Omental fat pad (tissue), 4 donors: ENCODE measurements around the gene SPACA7. TPM values are rescaled to one million over a fixed set of nuclear protein-coding genes. Genes with fewer than 3 reads are reported as not detected.

Experiments
- ATAC-seq: fragments of 150-250 bp; one replicate; pipeline ENCODE4 v1.9.1; 2016; ENCODE audit warnings: mild to moderate bottlenecking, moderate library complexity; ENCODE audit not compliant: low FRiP score
- DNase-seq: peaks from one replicate; pipeline ENCODE4 v3.0.0-alpha.2; 2019; ENCODE audit warnings: low spot score
- total RNA-seq, 4 donors: library from RNA; depleted of rRNA; stranded (reverse); fragments of >200 nt; gene quantifications; one replicate each; pipeline ENCODE4 v1.1.0, GENCODE V29; 2016
- TF ChIP-seq, protein P1 (sequence below), 3 donors: fragments of 450-650 bp; IDR thresholded peaks; one replicate each; pipeline ENCODE4 v1.5.1; 2016 to 2017; ENCODE audit warnings: antibody characterized with exemption in 3 of 3, mild to moderate bottlenecking in 3 of 3, moderate library complexity in 2 of 3

Gene SPACA7
- total RNA-seq, 4 donors from 2014 or later: not detected

DNA sequence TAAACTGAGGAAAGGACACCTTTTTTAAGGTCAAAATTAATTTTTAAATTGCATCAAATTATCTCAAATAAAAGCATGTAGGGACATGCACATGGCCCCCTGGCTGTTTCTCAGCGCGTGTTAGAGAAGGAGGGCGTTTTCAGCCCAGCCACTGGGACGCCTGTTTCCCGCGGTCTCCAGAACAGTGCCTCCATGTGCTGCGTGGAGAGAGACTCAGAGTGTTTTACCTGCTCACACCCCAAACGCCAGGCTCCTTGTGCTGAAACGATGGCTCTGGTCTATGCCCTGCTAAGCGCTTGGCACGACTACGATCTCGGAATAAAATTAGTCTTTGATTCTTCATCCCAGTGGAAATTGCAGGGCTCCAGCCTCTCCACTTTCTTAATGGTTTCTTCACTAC, 20.0 kb upstream of the SPACA7 start:
- DNase-seq (no peak), ATAC-seq (no peak)
- TF ChIP-seq, protein P1, sequence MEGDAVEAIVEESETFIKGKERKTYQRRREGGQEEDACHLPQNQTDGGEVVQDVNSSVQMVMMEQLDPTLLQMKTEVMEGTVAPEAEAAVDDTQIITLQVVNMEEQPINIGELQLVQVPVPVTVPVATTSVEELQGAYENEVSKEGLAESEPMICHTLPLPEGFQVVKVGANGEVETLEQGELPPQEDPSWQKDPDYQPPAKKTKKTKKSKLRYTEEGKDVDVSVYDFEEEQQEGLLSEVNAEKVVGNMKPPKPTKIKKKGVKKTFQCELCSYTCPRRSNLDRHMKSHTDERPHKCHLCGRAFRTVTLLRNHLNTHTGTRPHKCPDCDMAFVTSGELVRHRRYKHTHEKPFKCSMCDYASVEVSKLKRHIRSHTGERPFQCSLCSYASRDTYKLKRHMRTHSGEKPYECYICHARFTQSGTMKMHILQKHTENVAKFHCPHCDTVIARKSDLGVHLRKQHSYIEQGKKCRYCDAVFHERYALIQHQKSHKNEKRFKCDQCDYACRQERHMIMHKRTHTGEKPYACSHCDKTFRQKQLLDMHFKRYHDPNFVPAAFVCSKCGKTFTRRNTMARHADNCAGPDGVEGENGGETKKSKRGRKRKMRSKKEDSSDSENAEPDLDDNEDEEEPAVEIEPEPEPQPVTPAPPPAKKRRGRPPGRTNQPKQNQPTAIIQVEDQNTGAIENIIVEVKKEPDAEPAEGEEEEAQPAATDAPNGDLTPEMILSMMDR (IDR thresholded peaks at IDR 0.05): no peak

- DNase-seq (no peak), ATAC-seq (no peak)
- TF ChIP-seq, protein P1 (IDR thresholded peaks at IDR 0.05): no peak
These were observed 18.0 kb upstream of the SPACA7 start for GRCh38 chr13:112358156-112358555.

DNA sequence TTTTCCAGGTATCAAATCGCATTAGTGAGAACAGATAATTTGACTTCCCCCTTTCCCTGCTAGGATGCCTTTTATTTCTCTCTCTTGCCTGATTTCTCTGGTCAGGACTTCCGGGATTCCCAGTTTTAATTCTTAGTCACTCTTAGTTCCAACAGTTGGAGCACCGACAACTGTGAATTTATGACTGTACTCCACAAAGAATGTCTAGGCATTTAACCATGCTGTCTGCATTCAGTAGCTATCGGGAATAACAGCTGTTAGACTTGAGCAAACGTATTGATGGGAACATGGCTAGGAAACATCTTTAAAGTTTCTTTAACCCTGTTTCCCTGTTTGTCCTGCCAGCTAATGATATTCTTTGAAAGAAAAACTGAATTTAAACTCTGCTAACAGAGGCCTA, 14.1 kb upstream of the SPACA7 start:
- TF ChIP-seq, protein P1 (IDR thresholded peaks at IDR 0.05): no peak
- DNase-seq (no peak), ATAC-seq (no peak)

DNA sequence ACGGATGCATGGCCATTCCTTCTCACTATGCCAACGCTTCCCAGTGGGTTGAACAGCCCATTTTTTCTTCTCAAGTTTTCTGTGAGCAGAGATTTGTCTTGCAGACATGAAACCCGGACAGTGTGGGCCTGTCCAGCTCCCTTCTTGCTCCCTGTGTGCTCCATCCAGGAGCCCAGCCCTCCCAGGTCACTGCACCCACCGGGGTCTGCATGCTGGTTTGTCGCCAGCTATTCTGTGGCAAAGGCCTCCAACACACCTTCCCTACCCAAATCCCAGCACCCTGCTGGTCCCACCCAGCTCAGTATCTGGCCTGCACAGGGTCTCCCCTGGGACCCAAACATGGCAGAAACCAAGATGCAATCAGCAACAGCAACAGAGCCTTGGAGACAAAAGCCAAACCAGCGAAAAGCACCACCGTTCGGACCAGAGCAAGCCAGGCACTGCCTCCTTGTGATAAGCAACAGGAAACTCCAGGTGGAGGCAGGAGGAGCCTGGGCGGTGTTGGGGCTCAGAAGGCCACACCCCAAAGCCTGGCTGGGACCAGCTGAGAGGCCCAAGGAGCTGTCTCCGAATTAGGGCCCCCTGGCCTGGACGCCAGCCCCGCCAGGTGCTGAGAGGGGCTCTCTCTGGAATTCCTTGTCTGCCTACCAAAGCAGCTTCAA, 12.2 kb upstream of the SPACA7 start:
- ATAC-seq: no peak
- DNase-seq: no peak
- TF ChIP-seq, protein P1 (IDR thresholded peaks at IDR 0.05): no peak

DNA sequence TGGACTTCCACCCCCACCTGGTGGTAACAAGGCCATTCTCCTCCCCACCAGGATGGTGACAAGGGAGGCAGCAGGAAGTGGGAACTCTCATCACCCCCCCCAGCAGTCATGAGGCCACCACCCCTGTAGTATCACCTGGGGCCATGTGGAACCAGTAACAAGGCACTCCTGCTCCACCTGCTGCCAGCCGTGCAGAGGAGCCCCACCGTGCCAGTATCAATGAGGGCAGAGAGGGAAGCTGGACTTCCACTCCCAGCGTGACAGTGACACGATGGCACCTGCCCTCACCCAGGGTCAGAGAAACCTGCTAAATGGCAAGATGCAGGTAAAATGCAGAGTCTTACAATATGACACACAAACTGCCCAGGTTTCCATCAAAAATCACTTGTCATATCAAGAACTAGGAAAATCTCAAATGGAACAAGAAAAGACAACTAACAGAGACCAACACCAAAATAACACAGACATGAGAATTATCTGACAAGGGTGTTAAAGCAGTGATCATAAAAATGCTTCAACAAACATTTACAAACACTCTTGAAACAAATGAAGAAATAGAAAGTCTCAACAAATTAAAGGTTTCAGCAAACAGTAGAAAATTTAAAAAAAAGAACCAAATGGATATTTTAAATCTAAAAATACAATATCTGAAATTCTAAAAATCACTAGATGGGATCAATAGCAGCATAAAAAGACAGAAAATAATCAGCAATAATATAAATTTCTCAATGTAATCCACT, 9.1 kb upstream of the SPACA7 start:
- TF ChIP-seq, protein P1 (IDR thresholded peaks at IDR 0.05): no peak
- no peak for ATAC-seq
- no peak for DNase-seq

DNA sequence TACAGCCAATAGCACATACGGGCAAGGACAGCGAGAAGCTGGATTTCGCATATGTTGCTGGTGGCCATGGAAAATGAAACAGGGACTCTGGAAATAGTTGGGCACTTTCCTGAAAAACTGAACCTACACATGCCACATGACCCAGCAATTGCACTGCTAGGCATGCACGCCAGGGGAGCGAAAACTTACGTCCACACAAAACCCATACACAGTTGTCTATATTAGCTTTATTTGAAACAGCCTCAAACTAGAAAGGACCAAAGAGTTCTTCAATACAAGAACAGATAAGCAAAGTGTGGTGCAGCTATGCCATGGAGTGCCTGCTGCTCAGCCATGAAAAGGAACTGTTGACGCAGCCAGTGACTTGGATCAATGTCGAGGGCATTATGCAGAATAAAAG, 7.3 kb upstream of the SPACA7 start:
- TF ChIP-seq, protein P1 (IDR thresholded peaks at IDR 0.05): no peak
- ATAC-seq (no peak), DNase-seq (no peak)

GRCh38 chr13:112370311-112370710, 5.8 kb upstream of the SPACA7 start:
- DNase-seq (no peak), ATAC-seq (no peak)
- TF ChIP-seq, protein P1 (IDR thresholded peaks at IDR 0.05): no peak
